ENCODE measurements around the gene EIF3CL.
"Not testable (repeated sequence)": the region's sequence is repeated elsewhere in the genome, so short reads cannot be mapped to it uniquely, and the experiment has no call there.

EIF3CL gene

DNA sequence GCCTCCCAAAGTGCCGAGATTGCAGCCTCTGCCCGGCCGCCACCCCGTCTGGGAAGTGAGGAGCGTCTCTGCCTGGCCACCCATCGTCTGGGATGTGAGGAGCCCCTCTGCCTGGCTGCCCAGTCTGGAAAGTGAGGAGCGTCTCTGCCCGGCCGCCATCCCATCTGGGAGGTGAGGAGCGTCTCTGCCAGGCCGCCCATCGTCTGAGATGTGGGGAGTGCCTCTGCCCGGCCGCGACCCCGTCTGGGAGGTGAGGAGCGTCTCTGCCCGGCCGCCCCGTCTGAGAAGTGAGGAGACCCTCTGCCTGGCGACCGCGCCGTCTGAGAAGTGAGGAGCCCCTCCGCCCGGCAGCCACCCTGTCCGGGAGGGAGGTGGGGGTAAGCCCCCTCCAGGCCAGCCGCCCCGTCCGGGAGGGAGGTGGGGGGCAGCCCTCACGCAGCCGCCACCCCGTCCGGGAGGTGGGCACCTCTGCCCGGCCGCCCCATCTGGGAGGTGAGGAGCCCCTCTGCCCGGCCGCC lies 26.5 kb downstream of the EIF3CL start:
- DNase-seq; H3K27ac ChIP-seq; H3K36me3 ChIP-seq (replicated peaks); in situ Hi-C loops (cut with HindIII; ENCODE audit: low pct_ligation_motif_present, low sequenced_read_pairs); H3K4me3 ChIP-seq (ENCODE audit: low read depth, low read length); H3K27me3 ChIP-seq (replicated peaks): not testable (repeated sequence)

- H3K27ac ChIP-seq; DNase-seq; H3K27me3 ChIP-seq (replicated peaks); in situ Hi-C loops (cut with HindIII; ENCODE audit: low pct_ligation_motif_present, low sequenced_read_pairs); H3K36me3 ChIP-seq (replicated peaks); H3K4me3 ChIP-seq (ENCODE audit: low read depth, low read length): not testable (repeated sequence)
Observed at GRCh38 chr16:28375115-28375514, 28.5 kb downstream of the EIF3CL start.

DNA sequence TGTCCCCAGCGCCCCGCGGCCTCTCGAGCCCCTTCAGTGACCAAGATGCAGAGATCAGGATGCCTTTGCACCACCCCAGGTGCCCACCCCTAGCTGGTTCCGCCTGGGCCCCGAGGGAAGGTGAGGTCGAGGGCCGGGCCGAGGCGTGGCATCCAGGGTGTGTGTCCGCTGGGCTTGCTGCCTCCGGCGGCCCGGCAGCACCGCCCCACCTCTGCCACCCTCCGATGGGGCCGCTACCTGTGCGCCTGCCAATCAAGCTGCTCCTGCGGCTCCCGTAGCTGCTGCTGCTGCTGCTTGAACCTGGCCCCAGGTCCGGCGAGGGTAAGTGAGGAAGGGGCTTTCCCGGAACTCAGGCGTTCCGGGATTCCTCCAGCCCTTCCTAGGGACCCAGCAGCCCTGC lies 29.4 kb downstream of the EIF3CL start:
- H3K4me3 ChIP-seq (ENCODE audit: low read depth, low read length); H3K27me3 ChIP-seq (replicated peaks); DNase-seq; H3K36me3 ChIP-seq (replicated peaks); in situ Hi-C loops (cut with HindIII; ENCODE audit: low pct_ligation_motif_present, low sequenced_read_pairs); H3K27ac ChIP-seq: not testable (repeated sequence)

DNA sequence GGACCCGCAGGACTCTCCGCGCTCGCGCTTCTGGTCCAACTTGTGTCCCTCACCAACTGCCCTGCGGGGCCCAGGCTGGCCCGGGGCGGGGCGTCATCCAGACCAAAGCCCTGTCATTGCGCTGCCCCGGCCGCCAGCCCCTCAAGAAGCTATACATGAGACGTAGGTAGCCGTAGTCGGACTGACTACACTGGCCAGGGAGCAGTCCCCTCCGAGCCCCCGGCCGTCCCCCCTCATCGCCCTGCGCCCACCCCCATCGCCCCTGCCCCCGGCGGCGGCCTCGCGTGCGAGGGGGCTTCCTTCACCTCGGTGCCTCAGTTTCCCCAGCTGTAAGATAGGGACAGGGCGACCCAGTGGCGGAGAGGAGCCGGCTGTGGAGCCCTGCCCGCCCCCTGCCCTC lies 35.7 kb downstream of the EIF3CL start:
- H3K27me3 ChIP-seq (replicated peaks); in situ Hi-C loops (cut with HindIII; ENCODE audit: low pct_ligation_motif_present, low sequenced_read_pairs); DNase-seq; H3K36me3 ChIP-seq (replicated peaks); H3K4me3 ChIP-seq (ENCODE audit: low read depth, low read length); H3K27ac ChIP-seq: not testable (repeated sequence)

- in situ Hi-C loops (cut with HindIII; ENCODE audit: low pct_ligation_motif_present, low sequenced_read_pairs); H3K4me3 ChIP-seq (ENCODE audit: low read depth, low read length); DNase-seq: not testable (repeated sequence)
Observed at GRCh38 chr16:28364268-28365173, 39.1 kb downstream of the EIF3CL start.

GRCh38 chr16:28363408-28363807 lies 40.2 kb downstream of the EIF3CL start, which contains the start of gene NPIPB6:
Gene NPIPB6, minus strand, starts transcription at chr16:28363508. Its CDS starts 686 bp downstream, at chr16:28362822.
- DNase-seq; H3K36me3 ChIP-seq (replicated peaks); H3K27ac ChIP-seq; in situ Hi-C loops (cut with HindIII; ENCODE audit: low pct_ligation_motif_present, low sequenced_read_pairs); H3K27me3 ChIP-seq (replicated peaks); H3K4me3 ChIP-seq (ENCODE audit: low read depth, low read length): not testable (repeated sequence)

More at GRCh38 chr16:28364268-28365173, 39.1 kb downstream of the EIF3CL start:
- H3K27ac ChIP-seq; H3K36me3 ChIP-seq (replicated peaks); H3K27me3 ChIP-seq (replicated peaks): not testable (repeated sequence)

- H3K36me3 ChIP-seq (replicated peaks); H3K27ac ChIP-seq; H3K27me3 ChIP-seq (replicated peaks); DNase-seq; in situ Hi-C loops (cut with HindIII; ENCODE audit: low pct_ligation_motif_present, low sequenced_read_pairs); H3K4me3 ChIP-seq (ENCODE audit: low read depth, low read length): not testable (repeated sequence)
Observed at GRCh38 chr16:28362600-28362999, 41.0 kb downstream of the EIF3CL start.

- DNase-seq; H3K36me3 ChIP-seq (replicated peaks); H3K27ac ChIP-seq; in situ Hi-C loops (cut with HindIII; ENCODE audit: low pct_ligation_motif_present, low sequenced_read_pairs); H3K4me3 ChIP-seq (ENCODE audit: low read depth, low read length); H3K27me3 ChIP-seq (replicated peaks): not testable (repeated sequence)
Observed at GRCh38 chr16:28338230-28338629, 65.4 kb downstream of the EIF3CL start.

GRCh38 chr16:28336940-28337710 lies 66.5 kb downstream of the EIF3CL start:
- H3K27ac ChIP-seq; H3K36me3 ChIP-seq (replicated peaks); DNase-seq; in situ Hi-C loops (cut with HindIII; ENCODE audit: low pct_ligation_motif_present, low sequenced_read_pairs); H3K27me3 ChIP-seq (replicated peaks); H3K4me3 ChIP-seq (ENCODE audit: low read depth, low read length): not testable (repeated sequence)

DNA sequence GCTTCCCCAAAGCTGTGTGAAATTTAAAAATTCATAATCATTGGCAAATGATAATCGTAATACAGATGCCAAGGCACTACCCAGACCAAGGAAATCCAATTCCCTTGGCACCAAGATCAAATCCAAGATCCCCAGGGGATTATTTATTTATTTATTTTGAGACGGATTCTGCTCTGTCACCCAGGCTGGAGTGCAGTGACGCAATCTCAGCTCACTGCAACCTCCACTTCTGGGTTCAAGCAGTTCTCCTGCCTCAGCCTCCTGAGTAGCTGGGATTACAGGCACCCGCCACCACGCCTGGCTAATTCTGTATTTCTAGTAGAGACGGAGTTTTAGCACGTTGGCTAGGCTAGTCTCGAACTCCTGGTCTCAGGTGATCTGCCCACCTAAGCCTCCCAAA lies 68.0 kb downstream of the EIF3CL start:
- H3K36me3 ChIP-seq (replicated peaks); H3K27ac ChIP-seq; DNase-seq; H3K27me3 ChIP-seq (replicated peaks); in situ Hi-C loops (cut with HindIII; ENCODE audit: low pct_ligation_motif_present, low sequenced_read_pairs); H3K4me3 ChIP-seq (ENCODE audit: low read depth, low read length): not testable (repeated sequence)

GRCh38 chr16:28332632-28333031 lies 71.0 kb downstream of the EIF3CL start:
- H3K36me3 ChIP-seq (replicated peaks); DNase-seq; H3K27me3 ChIP-seq (replicated peaks); H3K27ac ChIP-seq; in situ Hi-C loops (cut with HindIII; ENCODE audit: low pct_ligation_motif_present, low sequenced_read_pairs); H3K4me3 ChIP-seq (ENCODE audit: low read depth, low read length): not testable (repeated sequence)

GRCh38 chr16:28330981-28331380 lies 72.7 kb downstream of the EIF3CL start:
- H3K4me3 ChIP-seq (ENCODE audit: low read depth, low read length); H3K27me3 ChIP-seq (replicated peaks); H3K36me3 ChIP-seq (replicated peaks); DNase-seq; in situ Hi-C loops (cut with HindIII; ENCODE audit: low pct_ligation_motif_present, low sequenced_read_pairs); H3K27ac ChIP-seq: not testable (repeated sequence)

DNA sequence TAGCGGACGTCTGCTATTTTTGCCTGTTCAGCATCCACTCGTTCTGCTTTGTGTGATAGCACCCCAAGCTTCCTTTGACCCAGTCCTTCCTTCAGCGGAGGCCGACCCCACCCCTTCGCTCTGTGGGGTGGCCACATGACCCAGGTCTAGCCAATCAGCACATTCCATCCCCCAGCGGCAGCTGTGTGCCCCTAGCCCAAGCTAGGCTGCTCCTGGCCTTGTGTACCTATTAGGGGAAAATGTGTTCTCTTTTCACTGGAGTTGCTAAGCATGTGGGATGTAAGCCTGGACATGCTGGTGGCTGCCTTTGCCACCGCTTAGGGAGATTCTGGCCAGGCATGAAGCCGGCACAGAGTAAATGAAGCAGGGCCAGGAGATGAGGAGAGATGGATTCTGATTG lies 73.4 kb downstream of the EIF3CL start:
- H3K27me3 ChIP-seq (replicated peaks); in situ Hi-C loops (cut with HindIII; ENCODE audit: low pct_ligation_motif_present, low sequenced_read_pairs); H3K27ac ChIP-seq; H3K36me3 ChIP-seq (replicated peaks); H3K4me3 ChIP-seq (ENCODE audit: low read depth, low read length); DNase-seq: not testable (repeated sequence)

All from brain microvascular endothelial cell (primary cell).